Stomach (tissue), 4 donors: ENCODE measurements around the gene ABCB9.

Experiments
- CTCF ChIP-seq, 7 experiments: fragments of 450-650 bp in 4 of 7; fragments of 200-600 bp in 3 of 7; sonication (generic) in 3 of 7; IDR thresholded peaks; one replicate each; pipeline ENCODE4 v1.5.1; 2016 to 2019; ENCODE audit warnings: antibody characterized with exemption in 7 of 7, control low read depth in 2 of 7, mild to moderate bottlenecking in 1 of 7
- POLR2A ChIP-seq, 4 donors: fragments of 450-650 bp; IDR thresholded peaks; one replicate each; pipeline ENCODE4 v1.6.1; 2016; ENCODE audit warnings: antibody characterized with exemption in 4 of 4, control low read depth in 2 of 4, mild to moderate bottlenecking in 1 of 4, moderate library complexity in 1 of 4
- POLR2AphosphoS5 ChIP-seq, 3 donors: sonication (generic); formaldehyde crosslinking; IDR thresholded peaks; one replicate each; pipeline ENCODE4 v1.6.1; 2016; ENCODE audit warnings: antibody characterized with exemption in 3 of 3

- TF ChIP-seq CTCF (IDR thresholded peaks at IDR 0.05) (no peak), POLR2AphosphoS5 (IDR thresholded peaks at IDR 0.05) (no peak), POLR2A (IDR thresholded peaks at IDR 0.05) (no peak)
Measured at GRCh38 chr12:123001464-123001863, 35.2 kb upstream of the ABCB9 start.
